ENCODE results near the gene ARL6IP6.
"Not testable (repeated sequence)": the region's sequence is repeated elsewhere in the genome, so short reads cannot be mapped to it uniquely, and the experiment has no call there.

ARL6IP6 gene

DNA sequence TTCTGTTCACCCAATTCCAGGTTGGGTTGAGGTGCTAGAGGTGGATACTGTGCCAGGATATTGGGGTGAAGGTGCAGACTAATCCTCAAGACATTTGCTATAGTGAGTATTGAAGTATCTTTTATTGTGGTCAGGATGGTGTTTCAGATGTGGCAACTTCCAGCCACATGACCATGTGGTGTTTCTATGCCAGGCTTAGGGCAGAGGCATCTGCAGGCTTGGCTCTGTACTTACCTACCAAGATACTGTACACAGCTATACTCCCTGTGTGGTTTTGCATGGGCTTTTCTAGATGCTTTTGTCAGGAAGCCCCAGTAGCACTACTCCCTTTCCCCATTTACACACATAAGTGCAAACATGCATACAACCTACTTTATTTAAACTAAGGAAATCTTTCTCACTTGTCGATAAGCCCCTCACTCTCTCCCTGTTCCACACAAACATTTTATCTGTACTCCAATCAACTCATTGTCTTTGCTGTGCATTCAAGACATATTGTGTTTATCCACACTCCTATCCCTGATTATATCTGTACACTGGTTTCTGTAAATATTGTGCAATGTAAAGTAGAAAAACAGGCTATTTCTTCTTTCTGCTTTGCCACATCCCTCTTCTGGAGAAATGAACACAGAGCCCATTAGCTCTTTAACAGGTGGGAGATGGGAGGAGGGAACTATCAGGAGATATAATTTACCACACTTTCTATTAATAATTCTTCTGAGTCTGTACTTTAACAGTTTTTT lies 12.3 kb downstream of the ARL6IP6 start:
- no peak for DNase-seq (ENCODE audit: low read depth, low spot score)
- TF ChIP-seq CTCF (IDR thresholded peaks at IDR 0.05; ENCODE audit: low read depth, low read length) = no peak
- in situ Hi-C loops (cut with HindIII; ENCODE audit: low sequenced_read_pairs) = no loop called here
- no peak overlapping the region for H3K4me3 ChIP-seq (ENCODE audit: low read depth, low read length)

- H3K4me3 ChIP-seq (ENCODE audit: low read depth, low read length); in situ Hi-C loops (cut with HindIII; ENCODE audit: low sequenced_read_pairs); DNase-seq (ENCODE audit: low read depth, low spot score): not testable (repeated sequence)
Observed at GRCh38 chr2:152737509-152737908, 19.1 kb downstream of the ARL6IP6 start.

DNA sequence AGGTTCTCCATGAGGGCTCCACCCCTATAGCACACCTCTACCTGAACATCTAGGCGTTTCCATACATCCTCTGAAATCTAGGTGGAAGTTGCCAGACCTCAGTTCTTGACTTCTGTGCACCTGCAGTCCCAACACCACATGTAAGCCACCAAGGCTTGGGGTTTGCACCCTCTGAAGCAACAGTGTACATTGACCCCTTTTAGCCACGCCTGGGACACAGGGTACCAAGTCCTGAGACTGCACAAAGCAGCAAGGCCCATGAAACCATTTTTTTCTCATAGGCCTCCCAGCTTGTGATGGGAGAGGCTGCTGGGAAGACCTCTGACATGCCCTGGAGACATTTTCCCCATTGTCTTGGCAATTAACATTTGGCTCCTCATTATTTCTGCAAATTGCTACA lies 20.0 kb downstream of the ARL6IP6 start:
- DNase-seq (ENCODE audit: low read depth, low spot score) = no peak
- no peak overlapping the region for H3K4me3 ChIP-seq (ENCODE audit: low read depth, low read length)
- in situ Hi-C loops (cut with HindIII; ENCODE audit: low sequenced_read_pairs) = no loop called here
- TF ChIP-seq CTCF (IDR thresholded peaks at IDR 0.05; ENCODE audit: low read depth, low read length) = no peak

DNA sequence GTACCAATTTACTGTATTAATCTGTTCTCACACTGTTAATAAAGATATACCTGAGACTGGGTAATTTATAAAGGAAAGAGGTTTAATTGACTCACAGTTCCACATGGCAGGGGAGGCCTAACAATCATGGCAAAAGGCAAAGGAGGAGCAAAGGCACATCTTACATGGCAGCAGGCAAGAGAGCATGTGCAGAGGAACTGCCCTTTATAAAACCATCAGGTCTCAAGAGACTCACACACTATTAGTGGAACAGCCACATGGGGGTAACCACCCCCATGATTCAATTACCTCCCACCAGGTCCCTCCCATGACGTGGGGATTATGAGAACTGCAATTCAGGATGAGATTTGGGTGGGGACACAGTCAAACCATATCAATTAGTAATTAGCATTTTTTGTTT lies 21.3 kb downstream of the ARL6IP6 start:
- in situ Hi-C loops (cut with HindIII; ENCODE audit: low sequenced_read_pairs); H3K4me3 ChIP-seq (ENCODE audit: low read depth, low read length); DNase-seq (ENCODE audit: low read depth, low spot score): not testable (repeated sequence)

DNA sequence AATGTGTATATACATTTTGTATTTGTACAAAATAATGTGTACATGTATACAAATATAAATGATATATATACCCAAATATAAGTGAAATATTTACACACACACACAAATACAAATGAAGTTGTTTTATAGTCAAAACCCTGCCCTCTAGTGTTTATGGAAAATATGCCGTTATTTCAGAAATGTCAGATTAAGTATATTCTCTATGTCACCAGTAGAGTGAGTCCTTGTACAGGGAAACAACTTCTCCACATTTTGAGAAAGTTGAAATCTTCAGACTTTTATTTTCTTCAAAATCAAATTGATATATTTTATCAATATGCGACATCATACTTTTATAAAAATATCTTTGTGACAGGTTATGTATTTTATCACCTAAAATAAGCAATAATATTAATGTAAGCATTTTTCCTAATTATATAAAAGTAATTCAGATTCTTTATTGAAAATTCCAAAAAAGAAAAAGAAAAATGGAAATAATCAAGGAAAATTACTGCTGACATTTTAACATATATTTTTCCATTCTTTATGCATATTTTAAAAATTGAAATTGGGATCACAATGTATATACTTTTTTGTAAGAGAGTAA lies 22.4 kb downstream of the ARL6IP6 start:
- DNase-seq (ENCODE audit: low read depth, low spot score) = peak; percentile 78
- in situ Hi-C loops (cut with HindIII; ENCODE audit: low sequenced_read_pairs) = no loop called here
- no peak overlapping the region for H3K4me3 ChIP-seq (ENCODE audit: low read depth, low read length)
- peak; percentile 69 for TF ChIP-seq CTCF (IDR thresholded peaks at IDR 0.05; ENCODE audit: low read depth, low read length)

GRCh38 chr2:152743002-152743401 lies 24.6 kb downstream of the ARL6IP6 start:
- DNase-seq (ENCODE audit: low read depth, low spot score) = no peak
- in situ Hi-C loops (cut with HindIII; ENCODE audit: low sequenced_read_pairs) = no loop called here
- peak; percentile 61 for TF ChIP-seq CTCF (IDR thresholded peaks at IDR 0.05; ENCODE audit: low read depth, low read length)
- no peak overlapping the region for H3K4me3 ChIP-seq (ENCODE audit: low read depth, low read length)

DNA sequence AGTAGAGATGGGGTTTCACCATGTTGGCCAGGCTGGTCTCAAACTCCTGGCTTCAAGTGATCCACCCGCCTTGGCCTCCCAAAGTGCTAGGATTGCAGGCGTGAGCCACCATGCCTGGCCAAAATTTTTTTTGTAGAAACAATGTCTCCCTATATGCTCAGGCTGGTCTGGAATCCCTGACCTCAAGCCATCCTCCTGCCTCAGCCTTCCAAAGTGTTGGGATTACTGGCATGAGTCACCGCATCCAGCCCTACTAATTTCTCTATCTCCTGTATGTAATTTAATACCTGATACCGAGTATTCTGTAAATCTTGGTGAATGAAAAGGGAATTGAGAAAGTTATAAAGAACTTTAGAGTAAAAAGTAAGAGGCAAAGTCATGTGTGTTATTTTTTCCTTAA lies 29.3 kb downstream of the ARL6IP6 start:
- H3K4me3 ChIP-seq (ENCODE audit: low read depth, low read length); in situ Hi-C loops (cut with HindIII; ENCODE audit: low sequenced_read_pairs); DNase-seq (ENCODE audit: low read depth, low spot score): not testable (repeated sequence)

- H3K4me3 ChIP-seq (ENCODE audit: low read depth, low read length) = no peak overlapping the region
- no peak for DNase-seq (ENCODE audit: low read depth, low spot score)
- in situ Hi-C loops (cut with HindIII; ENCODE audit: low sequenced_read_pairs) = no loop called here
- peak; percentile 38 for TF ChIP-seq CTCF (IDR thresholded peaks at IDR 0.05; ENCODE audit: low read depth, low read length)
Observed at GRCh38 chr2:152755029-152755428, 36.6 kb downstream of the ARL6IP6 start.
